Spleen (tissue), 11 donors: ENCODE results near the gene DCAF6. TPM values are rescaled to one million over a fixed set of nuclear protein-coding genes. Genes with fewer than 3 reads are reported as not detected.

Source experiments
- DNase-seq: peaks from one replicate; pipeline ENCODE4 v3.0.0-alpha.2; 2020
- H3K27ac ChIP-seq, 8 donors: fragments of 200-600 bp; sonication (generic) in 7 of 8; 1 replicate in 4 of 8; 2 replicates in 4 of 8; pipeline versions ENCODE4 v1.5.0 to v1.8.0; 2016 to 2021; ENCODE audit warnings: inconsistent platforms in 4 of 8, mild to moderate bottlenecking in 4 of 8, moderate library complexity in 1 of 8
- H3K27me3 ChIP-seq, 7 donors: fragments of 200-600 bp; sonication (generic) in 6 of 7; replicated peaks in 1 of 7; 1 replicate in 4 of 7; 2 replicates in 3 of 7; pipeline versions ENCODE4 v1.5.0 to v1.8.0; 2016 to 2021; ENCODE audit warnings: inconsistent platforms in 3 of 7, mild to moderate bottlenecking in 1 of 7
- H3K36me3 ChIP-seq, 6 donors: fragments of 200-600 bp; sonication (generic) in 5 of 6; 1 replicate in 4 of 6; 2 replicates in 2 of 6; pipeline versions ENCODE4 v1.5.0 to v1.8.0; 2016 to 2021; ENCODE audit warnings: inconsistent platforms in 2 of 6
- H3K4me1 ChIP-seq, 6 donors: fragments of 200-600 bp; sonication (generic) in 5 of 6; 1 replicate in 3 of 6; 2 replicates in 3 of 6; pipeline versions ENCODE4 v1.5.0 to v1.8.0; 2016 to 2021; ENCODE audit warnings: inconsistent platforms in 3 of 6
- H3K4me3 ChIP-seq, 8 donors: fragments of 200-600 bp; sonication (generic) in 7 of 8; 1 replicate in 4 of 8; 2 replicates in 4 of 8; pipeline versions ENCODE4 v1.5.0 to v1.8.0; 2016 to 2021; ENCODE audit warnings: inconsistent platforms in 4 of 8, mild to moderate bottlenecking in 4 of 8, moderate library complexity in 2 of 8
- H3K9me3 ChIP-seq, 8 donors: fragments of 200-600 bp; sonication (generic) in 7 of 8; 1 replicate in 4 of 8; 2 replicates in 4 of 8; pipeline versions ENCODE4 v1.5.0 to v1.8.0; 2016 to 2021; ENCODE audit warnings: inconsistent platforms in 4 of 8
- CTCF ChIP-seq, 11 experiments: fragments of 200-600 bp in 7 of 11; fragments of 450-650 bp in 4 of 11; sonication (generic) in 4 of 11; IDR thresholded peaks in 8 of 11; conservative IDR thresholded peaks in 3 of 11; 1 replicate in 7 of 11; 2 replicates in 4 of 11; pipeline versions ENCODE4 v1.4.0 to v1.8.0; 2016 to 2021; ENCODE audit warnings: antibody characterized with exemption in 11 of 11, inconsistent platforms in 4 of 11, mild to moderate bottlenecking in 1 of 11
- POLR2A ChIP-seq, 3 donors: fragments of 450-650 bp; IDR thresholded peaks; one replicate each; pipeline ENCODE4 v1.5.1; 2017; ENCODE audit warnings: antibody characterized with exemption in 3 of 3, mild to moderate bottlenecking in 1 of 3
- POLR2AphosphoS5 ChIP-seq, 3 donors: sonication (generic); formaldehyde crosslinking; IDR thresholded peaks; one replicate each; pipeline ENCODE4 v1.5.1; 2017; ENCODE audit warnings: antibody characterized with exemption in 3 of 3
- WGBS, 5 donors: extraction: QIAGEN DNeasy Blood & Tissue Kit in 3 of 5; methylation state at CpG; one replicate each; pipeline versions ENCODE4 v1.1.5 to v1.1.7; 2013 to 2018; 5-methylcytosine and 5-hydroxymethylcytosine counted together
- intact Hi-C: fragments of 100-400 bp; cut with DNase I; formaldehyde crosslinking; loops from one replicate; pipeline ENCODE4 v1.15.0; 2023; ENCODE audit warnings: low total_unique reads
- polyA plus RNA-seq, 3 donors: library from polyadenylated mRNA; stranded (reverse); fragments of 200-250 nt; gene quantifications; one replicate each; pipeline ENCODE4 v1.2.1, GENCODE V29; 2013
- total RNA-seq, 7 donors: library from RNA; depleted of rRNA in 3 of 7; stranded (reverse); fragments of >200 nt in 3 of 7; fragmentation: NEBNext Ultra II Directional in 4 of 7; extraction: Animal tissue kit (Norgen Biotek cat#: 25700) in 4 of 7; gene quantifications; one replicate each; pipeline versions ENCODE4 v1.1.0 to v1.2.1, GENCODE V29; 2016 to 2021
- donor health status: healthy with polysubstance abuse.
- donor health status: DM: no; HTN: no; CAD: no; lungs with moderate emphysema.
- donor health status: DM: no; HTN: no; CAD: no.
- donor health status: Bipolar disorder and iron deficiency.
- donor health status: healthy.
- donor health status: DM: no; HTN: no; CAD: no.
- donor health status: DM: yes; HTN: yes; CAD: no.

The DCAF6 gene
- total and polyA plus RNA-seq, 10 donors: 19.2 to 76.6 (median 43.6) TPM

DNA sequence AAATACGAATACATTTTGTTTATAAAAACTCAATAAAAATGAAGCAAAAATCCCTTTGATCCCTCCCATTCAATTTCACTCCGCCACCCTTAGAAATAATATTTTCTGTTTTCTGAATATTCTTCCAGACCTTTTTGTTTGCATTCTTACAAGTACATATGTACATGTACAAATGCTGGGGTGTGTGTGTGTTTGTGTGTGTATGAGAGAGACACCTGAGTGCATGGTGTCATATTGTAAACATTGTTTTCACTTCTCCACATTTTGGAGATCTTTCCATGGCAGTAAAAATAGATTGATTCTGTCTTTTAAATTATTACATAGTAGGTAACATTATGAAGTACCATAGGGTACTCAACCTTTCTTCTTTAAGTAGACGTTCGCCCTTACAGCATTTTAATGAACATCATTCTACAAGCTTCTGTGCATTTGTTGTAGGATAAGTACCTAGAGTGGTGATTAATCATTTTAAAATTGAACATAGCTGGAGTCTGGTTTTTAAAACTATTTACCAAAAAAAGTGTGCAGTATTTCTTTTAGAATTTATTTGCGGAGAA is 1.7 kb downstream of the DCAF6 start:
- Histone ChIP-seq H3K4me1 (peaks cover 24 to 58% (median 40%) of the 10 kb centered on the region in 6 donors), H3K27me3 (no peaks in the 10 kb centered on the region), H3K4me3 (peak overlapping the region in 7 of 8 donors; percentile 76 to 91 (median 84)), H3K36me3 (peaks cover 0 to 10% (median 0%) of the 10 kb centered on the region in 6 donors), H3K9me3 (no peaks in the 10 kb centered on the region), H3K27ac (peak overlapping the region in 6 of 8 donors; percentile 94 to 97 (median 97))
- no peak for TF ChIP-seq CTCF (IDR thresholded peaks at IDR 0.05 in 8 of 11, conservative IDR thresholded peaks at IDR 0.05 in 3 of 11)
- TF ChIP-seq POLR2A (IDR thresholded peaks at IDR 0.05): no peak
- TF ChIP-seq POLR2AphosphoS5 (IDR thresholded peaks at IDR 0.05): no peak
- WGBS, 5 donors: 56 to 66% (median 60%) methylated on average over 5 of the region's 5 CpGs
- intact Hi-C loops: loop anchor here (10.0 kb wide), 1 partner anchor 223 kb away; no protein-coding TSS in a partner anchor
- no peak for DNase-seq

- H3K27me3 ChIP-seq: no peaks in the 10 kb centered on the region
- no peak overlapping the region for H3K27ac ChIP-seq
- no peak for DNase-seq
- H3K4me3 ChIP-seq: no peak overlapping the region
- intact Hi-C loops: no loop called here
- WGBS, 5 donors: 90 to 96% (median 94%) methylated on average over 2 of the region's 2 CpGs
- H3K9me3 ChIP-seq: no peaks in the 10 kb centered on the region
- peaks cover 0 to 17% (median 2%) of the 10 kb centered on the region in 6 donors for H3K36me3 ChIP-seq
- TF ChIP-seq POLR2AphosphoS5 (IDR thresholded peaks at IDR 0.05) (no peak), POLR2A (IDR thresholded peaks at IDR 0.05) (no peak), CTCF (IDR thresholded peaks at IDR 0.05 in 8 of 11, conservative IDR thresholded peaks at IDR 0.05 in 3 of 11) (no peak)
- peaks cover 4 to 37% (median 19%) of the 10 kb centered on the region in 6 donors for H3K4me1 ChIP-seq
Observed at GRCh38 chr1:167940264-167940663, 3.8 kb downstream of the DCAF6 start.

- 92 to 98% (median 95%) methylated on average over 9 of the region's 9 CpGs for WGBS, 5 donors
- Histone ChIP-seq H3K4me1 (peaks cover 3 to 40% (median 20%) of the 10 kb centered on the region in 6 donors), H3K4me3 (no peak overlapping the region), H3K27ac (no peak overlapping the region), H3K27me3 (no peaks in the 10 kb centered on the region), H3K9me3 (no peaks in the 10 kb centered on the region), H3K36me3 (peaks cover 0 to 18% (median 2%) of the 10 kb centered on the region in 6 donors)
- no peak for DNase-seq
- intact Hi-C loops: no loop called here
- no peak for TF ChIP-seq POLR2A (IDR thresholded peaks at IDR 0.05)
Observed at GRCh38 chr1:167943541-167943940, 7.1 kb downstream of the DCAF6 start.

GRCh38 chr1:167947733-167948132 is 11.2 kb downstream of the DCAF6 start:
- intact Hi-C loops: no loop called here
- H3K27ac ChIP-seq: no peak overlapping the region
- DNase-seq: no peak
- H3K4me1 ChIP-seq: peaks cover 0 to 35% (median 18%) of the 10 kb centered on the region in 6 donors
- H3K27me3 ChIP-seq: no peaks in the 10 kb centered on the region
- H3K36me3 ChIP-seq: peaks cover 0 to 36% (median 9%) of the 10 kb centered on the region in 6 donors
- H3K4me3 ChIP-seq: no peak overlapping the region
- 84 to 95% (median 94%) methylated on average over 2 of the region's 2 CpGs for WGBS, 5 donors
- no peaks in the 10 kb centered on the region for H3K9me3 ChIP-seq
- TF ChIP-seq POLR2AphosphoS5 (IDR thresholded peaks at IDR 0.05) (no peak), CTCF (IDR thresholded peaks at IDR 0.05 in 8 of 11, conservative IDR thresholded peaks at IDR 0.05 in 3 of 11) (no peak), POLR2A (IDR thresholded peaks at IDR 0.05) (no peak)
